SK-N-SH (cell line): ENCODE data around the gene FUT2. TPM values are rescaled to one million over a fixed set of nuclear protein-coding genes. Genes with fewer than 3 reads are reported as not detected.

ENCODE experiments used
- CTCF ChIA-PET: fragments of 300-600, 350-600 bp; formaldehyde crosslinking; extraction: SDS; loops from one replicate; lab custom pipeline; 2021; lab: Yijun Ruan, JAX
- POLR2A ChIA-PET: fragments of 350-600 bp; sonication (Branson Sonifier 250); formaldehyde crosslinking; extraction: SDS; loops from one replicate; lab custom pipeline; 2020; ENCODE audit warnings: antibody characterized with exemption, inconsistent platforms; lab: Yijun Ruan, JAX
- DNase-seq: peaks from one replicate; pipeline ENCODE4 v3.0.0; 2012
- H2AFZ ChIP-seq: fragments of 200-600 bp; sonication (generic); 2 replicates; pipeline ENCODE4 v1.8.1; 2016; ENCODE audit warnings: antibody characterized with exemption, mild to moderate bottlenecking, low read depth
- H3F3A ChIP-seq: fragments of 200-600 bp; sonication (generic); replicated peaks from 2 replicates; pipeline ENCODE3; 2016; ENCODE audit warnings: antibody characterized with exemption, mild to moderate bottlenecking; ENCODE audit not compliant: insufficient read depth
- H3K27ac ChIP-seq, 2 experiments: fragments of 200-500 bp in 1 of 2; fragments of 200-600 bp in 1 of 2; sonication (Bioruptor generic) in 1 of 2; sonication (generic), shearing (Covaris generic) in 1 of 2; 2 replicates each; pipeline versions ENCODE4 v1.5.1 to v1.6.1; 2014 to 2016; ENCODE audit warnings: low read depth in 2 of 2, inconsistent platforms in 1 of 2, low read length in 1 of 2, mild to moderate bottlenecking in 1 of 2, mixed read lengths in 1 of 2
- H3K27me3 ChIP-seq: fragments of 200-600 bp; sonication (generic), shearing (Covaris generic); 2 replicates; pipeline ENCODE4 v1.6.1; 2016; ENCODE audit warnings: mixed run types; ENCODE audit not compliant: insufficient read depth
- H3K36me3 ChIP-seq, 2 experiments: fragments of 200-500 bp in 1 of 2; fragments of 200-600 bp in 1 of 2; sonication (Bioruptor generic) in 1 of 2; sonication (generic) in 1 of 2; replicated peaks in 1 of 2; 2 replicates each; pipeline versions ENCODE3 to v1.5.1; 2014 to 2016; ENCODE audit warnings: low read length in 1 of 2, mild to moderate bottlenecking in 1 of 2; ENCODE audit not compliant: insufficient read depth in 2 of 2, control insufficient read depth in 1 of 2
- H3K4me1 ChIP-seq, 2 experiments: fragments of 200-500 bp in 1 of 2; fragments of 200-600 bp in 1 of 2; sonication (Bioruptor generic) in 1 of 2; sonication (generic), shearing (Covaris generic) in 1 of 2; 2 replicates each; pipeline versions ENCODE4 v1.5.1 to v1.6.1; 2014 to 2016; ENCODE audit warnings: low read depth in 1 of 2, low read length in 1 of 2, mixed run types in 1 of 2; ENCODE audit not compliant: insufficient read depth in 2 of 2, control insufficient read depth in 1 of 2
- H3K4me2 ChIP-seq: fragments of 200-600 bp; sonication (generic), shearing (Covaris generic); 2 replicates; pipeline ENCODE4 v1.6.1; 2017; ENCODE audit warnings: mixed run types
- H3K4me3 ChIP-seq, 2 experiments: fragments of 200-500 bp in 1 of 2; fragments of 200-600 bp in 1 of 2; sonication (Bioruptor generic) in 1 of 2; sonication (generic), shearing (Covaris generic) in 1 of 2; 2 replicates each; pipeline versions ENCODE4 v1.5.1 to v1.8.1; 2014 to 2016; ENCODE audit warnings: low read depth in 2 of 2, inconsistent platforms in 1 of 2, low read length in 1 of 2, mild to moderate bottlenecking in 1 of 2, mixed read lengths in 1 of 2, moderate library complexity in 1 of 2
- H3K79me2 ChIP-seq: fragments of 200-600 bp; sonication (generic); 2 replicates; pipeline ENCODE4 v1.8.1; 2017; ENCODE audit warnings: mild to moderate bottlenecking; ENCODE audit not compliant: insufficient read depth
- H3K9ac ChIP-seq: fragments of 200-600 bp; sonication (generic); 2 replicates; pipeline ENCODE4 v1.6.1; 2017; ENCODE audit warnings: mixed run types
- H3K9me2 ChIP-seq: fragments of 200-600 bp; sonication (generic); 2 replicates; pipeline ENCODE4 v1.6.1; 2017; ENCODE audit warnings: mixed run types
- H3K9me3 ChIP-seq: fragments of 200-600 bp; sonication (generic); 2 replicates; pipeline ENCODE4 v1.6.1; 2017; ENCODE audit warnings: mixed run types, mild to moderate bottlenecking, moderate library complexity
- H4K20me1 ChIP-seq: fragments of 200-600 bp; sonication (generic); 2 replicates; pipeline ENCODE4 v1.6.1; 2017; ENCODE audit warnings: mild to moderate bottlenecking, mixed run types; ENCODE audit not compliant: insufficient read depth
- EP300 ChIP-seq, 2 experiments: IDR thresholded peaks; 2 replicates each; pipeline versions ENCODE4 v1.4.0 to v1.6.1; 2012; ENCODE audit warnings: borderline replicate concordance in 1 of 2, low read depth in 1 of 2, low read length in 1 of 2
- FOXJ3 ChIP-seq: sonication (generic); formaldehyde crosslinking; IDR thresholded peaks from 2 replicates; pipeline ENCODE4 v1.5.1; 2020; ENCODE audit warnings: mild to moderate bottlenecking, missing genetic modification reagents
- JUND ChIP-seq: IDR thresholded peaks from 2 replicates; pipeline ENCODE4 v1.4.0; 2012
- MEF2A ChIP-seq: IDR thresholded peaks from 2 replicates; pipeline ENCODE4 v1.4.0; 2012; ENCODE audit warnings: low read depth, borderline replicate concordance
- MXI1 ChIP-seq: IDR thresholded peaks from 2 replicates; pipeline ENCODE4 v1.6.1; 2012; ENCODE audit warnings: mild to moderate bottlenecking, low read depth, low read length, improper control_type of control experiment
- NFIC ChIP-seq: IDR thresholded peaks from 2 replicates; pipeline ENCODE4 v1.4.0; 2012; ENCODE audit warnings: borderline replicate concordance
- NRF1 ChIP-seq: IDR thresholded peaks from 2 replicates; pipeline ENCODE4 v1.6.1; 2012; ENCODE audit warnings: low read depth, mild to moderate bottlenecking, low read length
- REST ChIP-seq: IDR thresholded peaks from 2 replicates; pipeline ENCODE4 v1.6.1; 2012; ENCODE audit warnings: mild to moderate bottlenecking, low read depth, low read length, moderate library complexity
- SIN3A ChIP-seq: IDR thresholded peaks from 2 replicates; pipeline ENCODE4 v1.6.1; 2012; ENCODE audit warnings: low read depth, mild to moderate bottlenecking, low read length, moderate library complexity, borderline replicate concordance
- TEAD4 ChIP-seq: IDR thresholded peaks from 2 replicates; pipeline ENCODE4 v1.4.0; 2012; ENCODE audit warnings: mild to moderate bottlenecking, borderline replicate concordance; ENCODE audit not compliant: insufficient read depth
- USF2 ChIP-seq: fragments of 150-350 bp; IDR thresholded peaks from 2 replicates; pipeline ENCODE4 v1.6.1; 2017; ENCODE audit warnings: antibody characterized with exemption, low read length, low read depth, borderline replicate concordance
- YY1 ChIP-seq: IDR thresholded peaks from 2 replicates; pipeline ENCODE4 v1.4.0; 2012; ENCODE audit warnings: low read depth, mild to moderate bottlenecking
- ZBTB33 ChIP-seq: IDR thresholded peaks from 2 replicates; pipeline ENCODE4 v1.4.0; 2012; ENCODE audit warnings: low read depth, borderline replicate concordance
- whole genome bisulfite sequencing: methylation state at CpG from one replicate; pipeline ENCODE4 v1.1.6; 2017; ENCODE audit warnings: low lambda C conversion rate; 5-methylcytosine and 5-hydroxymethylcytosine counted together
- polyA plus RNA-seq, 3 experiments: library from polyadenylated mRNA; depleted of rRNA; stranded (reverse); fragments of >200 nt; gene quantifications; 2 replicates each; pipeline ENCODE4 v1.2.3, GENCODE V29; 2012
- TF ChIP-seq, protein P1 (sequence below): IDR thresholded peaks from 2 replicates; pipeline ENCODE4 v1.4.0; 2012; ENCODE audit warnings: low read depth

FUT2 gene
- not detected in 2 replicates for polyA plus RNA-seq (2012; rRNA removed)
- polyA plus RNA-seq (2012; cell fraction: cytosol; rRNA removed): not detected in 2 replicates
- polyA plus RNA-seq (2012; cell fraction: nucleus; rRNA removed): not detected in 2 replicates

DNA sequence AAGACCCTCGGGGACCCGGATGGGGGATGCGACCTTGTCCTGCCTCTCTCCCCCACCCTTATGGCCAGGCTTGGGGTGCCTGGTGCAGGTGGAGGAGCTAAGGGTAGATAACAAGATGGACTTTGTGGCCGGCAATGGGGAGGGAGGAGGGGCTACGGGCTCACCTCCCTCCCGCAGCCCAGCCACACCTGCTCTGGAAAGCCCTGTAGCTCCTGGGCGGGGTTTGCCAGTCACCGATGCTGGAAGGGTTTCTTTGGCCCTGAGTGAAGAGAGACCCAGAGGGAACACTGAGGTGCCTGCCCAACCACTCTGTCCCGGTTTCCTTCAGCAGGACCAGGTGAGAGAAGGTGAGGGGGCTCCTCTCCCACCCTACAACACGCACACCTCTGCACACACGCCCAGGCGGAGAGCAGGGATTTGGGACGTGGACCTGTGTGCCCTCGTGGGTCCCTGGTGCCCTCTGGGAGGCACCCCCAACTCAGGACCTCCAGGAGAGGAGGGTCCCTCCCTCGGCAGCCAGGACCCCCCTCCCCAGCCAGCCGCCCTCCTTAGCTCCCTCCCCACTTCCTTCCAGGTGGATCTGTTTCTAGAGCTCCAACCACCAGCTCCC lies at the start of gene FUT2:
Gene FUT2 (plus strand): TSS at position 229 of the 610 bp plus-strand sequence. CDS start 6,986 bp downstream, outside the sequence.
- H3K27me3 ChIP-seq: no peaks in the 10 kb centered on the region
- H3K79me2 ChIP-seq: no peaks in the 10 kb centered on the region
- ChIA-PET CTCF (interaction anchor here (0.8 to 1.6 kb wide), 2 partner anchors 21 to 92 kb away, joined by 3 read pairs; no protein-coding TSS in a partner anchor), POLR2A (no interaction called here)
- no peaks in the 10 kb centered on the region for H3K9me3 ChIP-seq
- H3K4me3 ChIP-seq: no peak within 1 kb of the TSS
- WGBS: 78% methylated on average over 8 of the region's 16 CpGs
- peaks cover 5% of the 10 kb centered on the region for H3F3A ChIP-seq
- H3K27ac ChIP-seq: no peak within 1 kb of the TSS
- H3K4me1 ChIP-seq: peaks cover 0 to 5% of the 10 kb centered on the region in 2 experiments; a peak in 1 of 4 replicates
- no peaks in the 10 kb centered on the region for H4K20me1 ChIP-seq
- no peak within 1 kb of the TSS for H3K9ac ChIP-seq
- no peak within 1 kb of the TSS for H3K4me2 ChIP-seq
- DNase-seq: no peak
- no peaks in the 10 kb centered on the region for H3K36me3 ChIP-seq
- no peaks in the 10 kb centered on the region for H3K9me2 ChIP-seq
- no peak within 1 kb of the TSS for H2AFZ ChIP-seq
- no peak for TF ChIP-seq MXI1
- TF ChIP-seq USF2: no peak
- no peak for TF ChIP-seq MEF2A

DNA sequence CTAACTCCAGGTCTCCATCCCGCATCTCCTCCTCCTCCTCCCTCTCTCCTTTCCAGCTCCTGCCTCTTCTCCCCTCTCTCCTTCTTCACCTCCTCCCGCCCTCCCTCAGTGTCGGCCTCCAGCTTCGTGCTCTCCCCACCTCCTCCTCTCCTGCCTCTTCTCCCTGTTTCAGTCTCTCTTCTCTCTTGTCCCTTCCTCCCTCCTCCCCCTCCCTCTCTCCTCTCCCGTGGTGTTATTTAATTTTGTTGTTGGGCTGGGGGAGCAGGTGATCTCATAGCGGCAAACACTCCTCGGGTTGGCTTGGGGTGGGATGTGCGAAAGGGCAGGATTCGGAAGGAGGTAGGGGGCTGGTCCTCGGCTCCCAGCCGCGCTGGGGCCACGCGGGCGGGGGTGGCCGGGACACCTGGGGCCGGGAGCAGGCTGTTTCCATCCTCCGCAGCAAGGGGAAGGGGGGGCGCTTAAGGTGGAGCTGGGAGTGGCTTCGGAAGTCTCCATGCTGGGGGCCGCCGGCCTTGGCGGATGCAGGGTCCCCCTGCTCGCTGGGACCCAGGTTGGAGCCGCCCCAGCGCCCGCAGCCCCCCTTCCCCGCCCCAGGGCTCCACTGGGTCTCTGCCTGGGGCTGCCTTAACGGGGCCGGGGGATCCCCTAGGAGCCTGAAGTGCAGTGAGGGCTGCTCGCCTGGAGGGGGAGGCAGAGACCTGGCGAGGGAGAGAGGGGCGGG lies 49.6 kb upstream of the FUT2 start, which contains the start of gene CA11:
Gene CA11 (minus strand): TSS at position 187 of the 721 bp plus-strand sequence. CDS start 555 bp downstream, outside the sequence.
- Histone ChIP-seq H3K4me2 (peak within 1 kb of the TSS; percentile 99), H3K27me3 (no peaks in the 10 kb centered on the region), H3F3A (peaks cover 11% of the 10 kb centered on the region), H3K4me1 (peaks cover 4 to 6% of the 10 kb centered on the region in 2 experiments; a peak in 2 of 4 replicates), H2AFZ (peak within 1 kb of the TSS; percentile 96), H4K20me1 (no peaks in the 10 kb centered on the region), H3K4me3 (peak within 1 kb of the TSS; percentile 43 to 74), H3K36me3 (no peaks in the 10 kb centered on the region), H3K27ac (peak within 1 kb of the TSS; percentile 54 to 69), H3K9me3 (no peaks in the 10 kb centered on the region), H3K9ac (peak within 1 kb of the TSS; percentile 55), H3K79me2 (no peaks in the 10 kb centered on the region), H3K9me2 (no peaks in the 10 kb centered on the region)
- POLR2A ChIA-PET: interaction anchor here (0.6 to 1.9 kb wide), 7 partner anchors 12 to 149 kb away, joined by 3 to 9 read pairs (median 6); partner anchors contain the start of genes RPL18 and SPHK2
- DNase-seq: peak; percentile 96
- under 1% methylated on average over 29 of the region's 33 CpGs for WGBS
- CTCF ChIA-PET: interaction anchor here (0.6 to 2.7 kb wide), 27 partner anchors 8 to 324 kb away, joined by 3 to 35 read pairs (median 4); partner anchors contain the start of genes BAX, FUT1 and HSD17B14
- TF ChIP-seq NFIC: no peak
- no peak for TF ChIP-seq NRF1
- TF ChIP-seq MXI1: peak; percentile 57; the same call in 1 of the 2 replicates
- TF ChIP-seq TEAD4: no peak
- TF ChIP-seq JUND: no peak
- TF ChIP-seq, protein P1, sequence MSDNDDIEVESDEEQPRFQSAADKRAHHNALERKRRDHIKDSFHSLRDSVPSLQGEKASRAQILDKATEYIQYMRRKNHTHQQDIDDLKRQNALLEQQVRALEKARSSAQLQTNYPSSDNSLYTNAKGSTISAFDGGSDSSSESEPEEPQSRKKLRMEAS: peak; percentile 81; the same call in 1 of the 2 replicates
- no peak for TF ChIP-seq SIN3A
- no peak for TF ChIP-seq REST
- no peak for TF ChIP-seq USF2
- no peak for TF ChIP-seq YY1
- no peak for TF ChIP-seq ZBTB33
- no peak for TF ChIP-seq FOXJ3 (CRISPR knock-in tag)
- no peak for TF ChIP-seq EP300 (IDR thresholded peaks at IDR 0.05; ENCODE audit: borderline replicate concordance in 1 of 2, low read depth in 1 of 2, low read length in 1 of 2)
